ENCODE data around the gene MPG.

GRCh38 chr16:42691-43090 is 35.3 kb upstream of the MPG start:
- no peak for TF ChIP-seq GATAD2B (conservative IDR thresholded peaks at IDR 0.05; ENCODE audit: low read depth)
- no peak for TF ChIP-seq SP1 (IDR thresholded peaks at IDR 0.05; ENCODE audit: low read depth, low read length)
- no peak for TF ChIP-seq POLR2A (IDR thresholded peaks at IDR 0.05; ENCODE audit: low read depth, low read length)
- TF ChIP-seq ESRRA (IDR thresholded peaks at IDR 0.05; ENCODE audit: low read length): no peak
- no peak for TF ChIP-seq CTCF (IDR thresholded peaks at IDR 0.05 in 2 of 3, conservative IDR thresholded peaks at IDR 0.05 in 1 of 3; ENCODE audit: control insufficient read depth in 2 of 3, extremely low read depth in 1 of 3, insufficient read depth in 1 of 3, low read depth in 3 of 3, low read length in 3 of 3)
- no peak for TF ChIP-seq SMC3 (IDR thresholded peaks at IDR 0.05; ENCODE audit: borderline replicate concordance, low read length)
- TF ChIP-seq MAX (IDR thresholded peaks at IDR 0.05; ENCODE audit: low read depth, low read length): no peak
- TF ChIP-seq MTA3 (IDR thresholded peaks at IDR 0.05; ENCODE audit: borderline replicate concordance, low read length): no peak
- no peak for TF ChIP-seq DPF2 (IDR thresholded peaks at IDR 0.05)
- no peak for TF ChIP-seq POLR2AphosphoS5 (IDR thresholded peaks at IDR 0.05; ENCODE audit: low read length)
- TF ChIP-seq RAD21 (IDR thresholded peaks at IDR 0.05; ENCODE audit: insufficient read depth, low read depth, low read length): no peak
- TF ChIP-seq ATF2 (IDR thresholded peaks at IDR 0.05; ENCODE audit: low read length): no peak

Data from GM12878 (cell line).